GM12864 (cell line): Measurements from ENCODE around the gene SEMA6D.

Source experiments
- DNase-seq: peaks from one replicate; pipeline ENCODE4 v3.0.0-alpha.2; 2011; ENCODE audit warnings: low read depth
- H3K4me3 ChIP-seq: 2 replicates; pipeline ENCODE4 v1.5.1; 2011; ENCODE audit warnings: mild to moderate bottlenecking, low read depth, low read length, control low read depth
- TF ChIP-seq, protein P1 (sequence below): IDR thresholded peaks from 2 replicates; pipeline ENCODE4 v1.5.1; 2011; ENCODE audit warnings: low read depth, mild to moderate bottlenecking, moderate library complexity, low read length, control low read depth, inconsistent platforms; ENCODE audit errors: missing control alignments

Gene SEMA6D

DNA sequence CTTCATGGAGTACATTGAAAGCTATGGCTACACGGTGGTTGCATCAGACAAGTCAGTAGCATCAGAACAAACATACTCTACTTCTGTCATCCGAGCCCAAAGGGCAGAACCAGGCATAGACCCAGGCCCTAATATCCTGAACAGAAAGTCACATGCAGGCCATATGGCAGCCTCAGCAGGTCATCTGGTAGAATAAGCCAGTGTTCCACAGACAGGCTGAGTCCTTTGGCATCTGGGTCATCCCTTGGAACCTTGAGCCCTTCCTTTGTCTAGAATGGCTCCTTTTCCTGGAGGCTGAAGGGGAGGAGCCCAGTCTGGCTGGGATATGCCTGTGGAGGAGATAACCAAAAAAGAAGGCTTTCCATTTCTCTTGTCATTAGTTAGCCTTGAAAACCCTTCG is 29.2 kb downstream of the SEMA6D start:
- no peak for DNase-seq
- no peak overlapping the region for H3K4me3 ChIP-seq
- TF ChIP-seq, protein P1, sequence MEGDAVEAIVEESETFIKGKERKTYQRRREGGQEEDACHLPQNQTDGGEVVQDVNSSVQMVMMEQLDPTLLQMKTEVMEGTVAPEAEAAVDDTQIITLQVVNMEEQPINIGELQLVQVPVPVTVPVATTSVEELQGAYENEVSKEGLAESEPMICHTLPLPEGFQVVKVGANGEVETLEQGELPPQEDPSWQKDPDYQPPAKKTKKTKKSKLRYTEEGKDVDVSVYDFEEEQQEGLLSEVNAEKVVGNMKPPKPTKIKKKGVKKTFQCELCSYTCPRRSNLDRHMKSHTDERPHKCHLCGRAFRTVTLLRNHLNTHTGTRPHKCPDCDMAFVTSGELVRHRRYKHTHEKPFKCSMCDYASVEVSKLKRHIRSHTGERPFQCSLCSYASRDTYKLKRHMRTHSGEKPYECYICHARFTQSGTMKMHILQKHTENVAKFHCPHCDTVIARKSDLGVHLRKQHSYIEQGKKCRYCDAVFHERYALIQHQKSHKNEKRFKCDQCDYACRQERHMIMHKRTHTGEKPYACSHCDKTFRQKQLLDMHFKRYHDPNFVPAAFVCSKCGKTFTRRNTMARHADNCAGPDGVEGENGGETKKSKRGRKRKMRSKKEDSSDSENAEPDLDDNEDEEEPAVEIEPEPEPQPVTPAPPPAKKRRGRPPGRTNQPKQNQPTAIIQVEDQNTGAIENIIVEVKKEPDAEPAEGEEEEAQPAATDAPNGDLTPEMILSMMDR: no peak

DNA sequence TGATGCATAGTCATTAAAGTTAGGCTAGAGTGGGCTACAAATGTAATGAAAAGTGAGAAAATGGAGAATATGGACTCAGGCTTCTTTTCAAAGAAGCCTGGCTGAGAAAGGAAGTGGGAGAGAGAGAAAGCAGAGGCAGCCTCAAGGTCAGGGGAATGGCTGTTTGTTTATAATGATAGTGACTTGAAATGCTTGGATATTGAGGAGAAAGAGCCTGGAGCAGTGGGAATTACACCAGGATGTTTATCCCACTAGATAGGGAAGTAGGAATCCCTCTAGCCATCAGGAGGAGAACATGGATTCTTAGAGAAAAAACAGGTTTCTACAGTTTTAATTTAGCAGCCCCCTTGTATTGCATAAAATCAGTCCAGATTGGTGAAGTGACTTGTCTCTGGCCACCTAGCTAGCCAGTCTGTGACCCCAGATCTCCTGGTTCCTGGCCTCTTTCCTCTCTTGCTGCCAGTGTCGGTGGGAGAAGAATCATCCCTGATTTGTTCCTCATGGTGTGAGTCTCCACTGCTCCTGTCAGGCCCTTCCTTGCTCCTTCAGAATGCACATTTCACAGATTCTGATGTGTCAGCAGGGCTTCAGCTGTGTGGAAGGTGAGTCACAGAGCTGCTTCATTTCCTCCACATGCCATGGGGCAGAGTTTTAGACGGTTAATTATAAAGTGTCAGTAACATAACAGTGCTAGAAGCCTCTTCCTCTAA is 32.9 kb downstream of the SEMA6D start:
- no peak for DNase-seq
- H3K4me3 ChIP-seq: no peak overlapping the region
- TF ChIP-seq, protein P1: no peak

DNA sequence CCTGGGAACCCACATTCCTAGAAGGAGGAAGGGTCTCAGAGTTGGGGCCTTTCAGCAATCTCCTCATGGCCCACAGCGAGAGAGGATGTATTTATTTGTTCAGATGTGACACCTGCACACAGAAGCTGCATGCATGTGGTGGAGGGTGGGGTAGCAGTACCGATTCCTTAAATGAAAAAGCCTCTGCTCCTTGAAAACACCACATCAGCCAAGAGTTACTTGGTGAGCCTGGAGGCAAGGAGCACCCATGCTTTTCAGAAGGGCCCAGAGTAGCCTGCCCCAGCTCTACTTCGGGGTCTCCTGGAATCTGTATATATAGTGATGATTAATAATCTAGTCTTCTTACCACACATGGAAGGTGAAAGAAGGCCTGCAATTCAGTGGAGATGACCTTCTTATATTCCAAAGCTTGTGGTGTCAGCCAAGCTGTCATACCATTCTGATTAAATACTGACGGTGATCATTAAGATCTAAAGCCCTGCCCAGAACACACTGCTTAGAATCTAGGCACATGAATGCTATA is 33.5 kb downstream of the SEMA6D start:
- TF ChIP-seq, protein P1: no peak
- no peak for DNase-seq
- no peak overlapping the region for H3K4me3 ChIP-seq

DNA sequence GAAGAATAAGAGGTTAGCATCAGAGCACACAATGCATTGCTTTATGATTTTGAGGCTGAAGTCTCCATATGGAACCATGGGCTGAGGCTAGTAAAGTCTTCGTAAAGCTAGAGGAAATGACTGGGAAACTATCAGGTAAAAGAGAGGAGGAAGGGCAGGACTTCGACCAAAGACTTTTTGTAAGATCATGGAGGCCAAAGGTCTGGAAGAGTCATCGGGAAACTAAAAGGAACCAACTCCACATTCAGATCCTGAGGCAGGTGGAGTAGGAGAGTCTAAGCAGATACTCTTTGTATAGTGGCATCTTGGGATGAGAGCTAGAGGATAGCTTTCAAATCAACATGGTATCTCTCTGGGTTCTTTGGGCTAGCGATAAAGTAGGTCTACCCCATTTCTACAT is 36.3 kb downstream of the SEMA6D start:
- H3K4me3 ChIP-seq: no peak overlapping the region
- TF ChIP-seq, protein P1: no peak

DNA sequence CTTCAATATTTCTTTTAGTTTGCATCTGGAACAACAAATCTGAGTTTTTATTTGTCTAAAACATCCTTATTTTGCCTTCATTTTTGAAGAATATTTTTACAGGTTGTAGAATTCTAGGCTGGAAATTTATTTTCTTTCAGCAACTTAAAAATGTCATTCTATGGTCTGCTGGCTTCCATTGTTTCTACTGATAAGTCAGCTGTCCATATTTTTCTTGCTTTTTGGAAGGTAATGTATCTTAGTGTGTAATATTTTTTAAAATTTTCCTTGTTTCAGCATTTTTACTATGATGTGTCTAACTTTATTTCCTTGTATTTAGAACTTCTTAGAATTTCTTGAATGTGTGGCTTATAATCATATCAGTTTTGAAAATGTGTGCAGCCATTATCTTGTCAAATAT is 37.0 kb downstream of the SEMA6D start:
- no peak for DNase-seq
- TF ChIP-seq, protein P1: no peak

More for the DNA sequence above, 36.3 kb downstream of the SEMA6D start:
- DNase-seq: no peak

DNA sequence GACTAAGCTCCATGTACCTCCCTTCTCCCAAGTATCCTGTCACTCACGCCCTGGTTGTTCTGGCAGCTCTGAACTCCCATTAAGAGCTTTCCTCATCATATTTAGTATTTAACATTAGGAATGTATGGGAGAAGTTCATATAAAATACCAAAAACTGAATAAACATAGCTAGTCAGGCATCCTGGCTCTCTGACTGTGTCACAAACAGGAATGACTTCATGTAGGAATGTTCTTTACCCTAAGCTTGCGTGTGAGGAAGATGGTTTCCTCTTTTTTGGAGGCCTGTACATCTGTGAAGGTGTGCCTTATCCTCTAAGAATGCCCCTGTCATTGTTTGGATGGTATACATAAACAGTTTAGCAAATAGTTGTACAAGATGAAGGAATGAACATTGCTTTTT is 38.6 kb downstream of the SEMA6D start:
- TF ChIP-seq, protein P1: no peak
- no peak overlapping the region for H3K4me3 ChIP-seq
- no peak for DNase-seq

More for the DNA sequence above, 37.0 kb downstream of the SEMA6D start:
- H3K4me3 ChIP-seq: no peak overlapping the region

DNA sequence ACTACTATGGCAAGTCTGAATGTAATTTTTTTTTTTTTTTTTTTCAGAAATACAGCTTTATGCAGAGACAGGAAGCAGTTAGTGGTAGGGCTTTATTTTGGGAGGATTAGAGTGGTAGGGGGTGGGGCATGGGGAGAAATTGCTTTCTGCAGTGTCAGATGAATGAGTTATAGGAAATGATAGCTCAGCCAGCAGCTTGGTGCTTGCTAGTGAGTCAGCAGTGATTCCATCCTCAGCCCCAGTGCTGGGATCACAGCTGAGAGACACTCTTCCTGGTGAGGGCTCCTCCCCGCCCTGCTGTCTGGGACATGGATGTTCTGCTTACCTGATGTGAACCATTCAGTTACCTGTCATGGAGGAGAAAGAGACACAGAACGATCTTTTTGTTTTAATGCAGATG is 39.6 kb downstream of the SEMA6D start:
- TF ChIP-seq, protein P1: no peak
- no peak overlapping the region for H3K4me3 ChIP-seq
- no peak for DNase-seq
